MCF 10A (cell line): Measurements from ENCODE around the gene CALR. TPM values are rescaled to one million over a fixed set of nuclear protein-coding genes. Genes with fewer than 3 reads are reported as not detected.

Experiments used
- BruUV-seq: library from RNA; stranded (reverse); fragments of 400-500 nt; replicated peaks from 2 replicates; lab custom pipeline; 2021; lab: Mats Ljungman, UMichigan
- CTCF ChIA-PET: fragments of 300-600 bp; sonication (Branson Sonifier 250); formaldehyde crosslinking; extraction: SDS; loops from one replicate; lab custom pipeline; 2021; ENCODE audit warnings: antibody characterized with exemption, inconsistent platforms; lab: Yijun Ruan, JAX
- POLR2A ChIA-PET: fragments of 300-600, 350-650 bp; sonication (Branson Sonifier 250); formaldehyde crosslinking; extraction: SDS; loops from one replicate; lab custom pipeline; 2020; ENCODE audit warnings: antibody characterized with exemption, inconsistent platforms; lab: Yijun Ruan, JAX
- DNase-seq: peaks from one replicate; pipeline ENCODE4 v3.0.0-alpha.2; 2018; ENCODE audit not compliant: unreplicated experiment
- H3K27ac Mint-ChIP-seq: one replicate; pipeline ENCODE4 v1.8.0; 2022; ENCODE audit warnings: mild to moderate bottlenecking, low read depth, mixed read lengths; ENCODE audit not compliant: unreplicated experiment
- H3K27me3 Mint-ChIP-seq: one replicate; pipeline ENCODE4 v1.8.0; 2022; ENCODE audit warnings: mixed read lengths; ENCODE audit not compliant: insufficient read depth, unreplicated experiment
- H3K36me3 Mint-ChIP-seq: one replicate; pipeline ENCODE4 v1.8.0; 2022; ENCODE audit warnings: mild to moderate bottlenecking, moderate library complexity, mixed read lengths; ENCODE audit not compliant: insufficient read depth, unreplicated experiment
- H3K4me1 Mint-ChIP-seq: one replicate; pipeline ENCODE4 v1.8.0; 2022; ENCODE audit warnings: mixed read lengths; ENCODE audit not compliant: insufficient read depth, unreplicated experiment
- H3K4me3 Mint-ChIP-seq: one replicate; pipeline ENCODE4 v1.8.0; 2022; ENCODE audit warnings: mild to moderate bottlenecking, moderate library complexity, mixed read lengths; ENCODE audit not compliant: unreplicated experiment
- H3K9me3 Mint-ChIP-seq: one replicate; pipeline ENCODE4 v1.8.0; 2022; ENCODE audit warnings: mixed read lengths; ENCODE audit not compliant: unreplicated experiment
- CTCF ChIP-seq: fragments of 200-600 bp; IDR thresholded peaks from one replicate; pipeline ENCODE4 v1.8.0; 2022; ENCODE audit warnings: antibody characterized with exemption, mild to moderate bottlenecking; ENCODE audit not compliant: unreplicated experiment
- intact Hi-C: fragments of 100-400 bp; cut with micrococcal nuclease; formaldehyde crosslinking; loops from 2 replicates; pipeline ENCODE4 v1.14.1; 2022
- total RNA-seq: library from RNA; stranded (reverse); gene quantifications from 2 replicates; pipeline ENCODE4 v1.2.3, GENCODE V29; 2022

Gene CALR
- total RNA-seq, 1 experiment from 2014 or later = 792 TPM

GRCh38 chr19:12984143-12984627 is 45.8 kb downstream of the CALR start:
- Mint-ChIP-seq H3K36me3 (no peaks in the 10 kb centered on the region), H3K9me3 (no peaks in the 10 kb centered on the region), H3K4me3 (no peak overlapping the region), H3K27me3 (no peaks in the 10 kb centered on the region), H3K27ac (no peak overlapping the region), H3K4me1 (peaks cover 6% of the 10 kb centered on the region)
- intact Hi-C loops = no loop called here
- no TSS peak for BruUV-seq
- no peak for DNase-seq
- no peak for TF ChIP-seq CTCF
- CTCF ChIA-PET = interaction anchor here (0.6 to 12.6 kb wide), 9 partner anchors 15 to 196 kb away, joined by 3 to 334 read pairs (median 3); no protein-coding TSS in a partner anchor
- POLR2A ChIA-PET = interaction anchor here (0.6 to 1.2 kb wide), 3 partner anchors 77 to 193 kb away, joined by 3 to 4 read pairs (median 3); partner anchors contain the start of gene JUNB

- TF ChIP-seq CTCF = no peak
- POLR2A ChIA-PET = interaction anchor here (0.6 to 1.2 kb wide), 2 partner anchors 46 to 109 kb away, joined by 3 to 4 read pairs; no protein-coding TSS in a partner anchor
- no peaks in the 10 kb centered on the region for H3K36me3 Mint-ChIP-seq
- H3K4me3 Mint-ChIP-seq = no peak overlapping the region
- intact Hi-C loops = no loop called here
- peaks cover 6% of the 10 kb centered on the region for H3K4me1 Mint-ChIP-seq
- no TSS peak for BruUV-seq
- H3K27ac Mint-ChIP-seq = no peak overlapping the region
- CTCF ChIA-PET = interaction anchor here (0.5 to 12.6 kb wide), 7 partner anchors 19 to 196 kb away, joined by 3 to 334 read pairs (median 5); no protein-coding TSS in a partner anchor
- H3K27me3 Mint-ChIP-seq = no peaks in the 10 kb centered on the region
- no peaks in the 10 kb centered on the region for H3K9me3 Mint-ChIP-seq
- DNase-seq = no peak
Measured at GRCh38 chr19:12984683-12985048, 46.3 kb downstream of the CALR start.

GRCh38 chr19:12985049-12985776 is 46.8 kb downstream of the CALR start:
- no peak for TF ChIP-seq CTCF
- no TSS peak for BruUV-seq
- Mint-ChIP-seq H3K4me3 (no peak overlapping the region), H3K9me3 (no peaks in the 10 kb centered on the region), H3K27ac (no peak overlapping the region), H3K27me3 (no peaks in the 10 kb centered on the region), H3K4me1 (peaks cover 6% of the 10 kb centered on the region), H3K36me3 (no peaks in the 10 kb centered on the region)
- intact Hi-C loops = no loop called here
- CTCF ChIA-PET = interaction anchor here (0.5 to 12.6 kb wide), 13 partner anchors 8 to 1693 kb away, joined by 3 to 334 read pairs (median 4); no protein-coding TSS in a partner anchor
- POLR2A ChIA-PET = interaction anchor here (0.6 kb wide), 2 partner anchors 45 to 57 kb away, joined by 3 read pairs; no protein-coding TSS in a partner anchor
- DNase-seq = no peak

- BruUV-seq = no TSS peak
- no peak for DNase-seq
- Mint-ChIP-seq H3K4me1 (peaks cover 14% of the 10 kb centered on the region), H3K36me3 (no peaks in the 10 kb centered on the region), H3K4me3 (no peak overlapping the region), H3K9me3 (no peaks in the 10 kb centered on the region), H3K27me3 (no peaks in the 10 kb centered on the region), H3K27ac (no peak overlapping the region)
- CTCF ChIA-PET = interaction anchor here (0.6 to 12.6 kb wide), 5 partner anchors 10 to 108 kb away, joined by 3 to 334 read pairs (median 4); no protein-coding TSS in a partner anchor
- POLR2A ChIA-PET = no interaction called here
- intact Hi-C loops = no loop called here
- no peak for TF ChIP-seq CTCF
Measured at GRCh38 chr19:12986726-12987125, 48.3 kb downstream of the CALR start.
